Neural progenitor cell (in vitro differentiated cells): ENCODE data around the gene KRTAP20-3.

Source experiments
- EZH2 ChIP-seq: fragments of 200-600 bp; sonication (generic); IDR thresholded peaks from 2 replicates; pipeline ENCODE4 v1.6.1; 2017; ENCODE audit warnings: antibody characterized with exemption, mild to moderate bottlenecking, moderate library complexity
- EZH2phosphoT487 ChIP-seq: fragments of 200-600 bp; sonication (generic); IDR thresholded peaks from 2 replicates; pipeline ENCODE4 v1.6.1; 2017; ENCODE audit warnings: antibody characterized with exemption
- TF ChIP-seq, protein P1 (sequence below): fragments of 200-600 bp; sonication (generic); IDR thresholded peaks from 2 replicates; pipeline ENCODE4 v1.5.1; 2017; ENCODE audit warnings: antibody characterized with exemption, mild to moderate bottlenecking

GRCh38 chr21:30634906-30635305 lies 7.8 kb upstream of the KRTAP20-3 start, which contains the start of gene KRTAP20-2:
- TF ChIP-seq, protein P1, sequence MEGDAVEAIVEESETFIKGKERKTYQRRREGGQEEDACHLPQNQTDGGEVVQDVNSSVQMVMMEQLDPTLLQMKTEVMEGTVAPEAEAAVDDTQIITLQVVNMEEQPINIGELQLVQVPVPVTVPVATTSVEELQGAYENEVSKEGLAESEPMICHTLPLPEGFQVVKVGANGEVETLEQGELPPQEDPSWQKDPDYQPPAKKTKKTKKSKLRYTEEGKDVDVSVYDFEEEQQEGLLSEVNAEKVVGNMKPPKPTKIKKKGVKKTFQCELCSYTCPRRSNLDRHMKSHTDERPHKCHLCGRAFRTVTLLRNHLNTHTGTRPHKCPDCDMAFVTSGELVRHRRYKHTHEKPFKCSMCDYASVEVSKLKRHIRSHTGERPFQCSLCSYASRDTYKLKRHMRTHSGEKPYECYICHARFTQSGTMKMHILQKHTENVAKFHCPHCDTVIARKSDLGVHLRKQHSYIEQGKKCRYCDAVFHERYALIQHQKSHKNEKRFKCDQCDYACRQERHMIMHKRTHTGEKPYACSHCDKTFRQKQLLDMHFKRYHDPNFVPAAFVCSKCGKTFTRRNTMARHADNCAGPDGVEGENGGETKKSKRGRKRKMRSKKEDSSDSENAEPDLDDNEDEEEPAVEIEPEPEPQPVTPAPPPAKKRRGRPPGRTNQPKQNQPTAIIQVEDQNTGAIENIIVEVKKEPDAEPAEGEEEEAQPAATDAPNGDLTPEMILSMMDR = no peak
- TF ChIP-seq EZH2 = no peak
- TF ChIP-seq EZH2phosphoT487 = no peak
